GM12878 (cell line): Measurements from ENCODE around the gene RIMBP2. TPM values are rescaled to one million over a fixed set of nuclear protein-coding genes. Genes with fewer than 3 reads are reported as not detected.

ENCODE experiments used
- ATAC-seq: fragments of 200-7000 bp; cut with Tn5 transposase; 3 replicates; pipeline ENCODE4 v1.9.1; 2020; ENCODE audit warnings: mild to moderate bottlenecking, moderate library complexity
- BruUV-seq: library from RNA; stranded (reverse); fragments of 400-500 nt; replicated peaks from 2 replicates; lab custom pipeline; 2021; lab: Mats Ljungman, UMichigan
- CTCF ChIA-PET: fragments of 300-600 bp; sonication (Branson Sonifier 250); formaldehyde crosslinking; extraction: SDS; loops from one replicate; lab custom pipeline; 2021; ENCODE audit warnings: inconsistent platforms; lab: Yijun Ruan, JAX
- POLR2A ChIA-PET: fragments of 350-600 bp; formaldehyde crosslinking; extraction: SDS; loops from one replicate; lab custom pipeline; 2021; ENCODE audit warnings: inconsistent platforms; lab: Charles Lee
- RAD21 ChIA-PET: fragments of 300-600 bp; sonication (Branson Sonifier 250); formaldehyde crosslinking; loops from one replicate; lab custom pipeline; 2023; ENCODE audit warnings: antibody characterized with exemption; ENCODE audit not compliant: unreplicated experiment; lab: Charles Lee
- SMC1A ChIA-PET: fragments of 300-600 bp; sonication (Branson Sonifier 250); formaldehyde crosslinking; loops from one replicate; lab custom pipeline; 2023; ENCODE audit not compliant: unreplicated experiment, uncharacterized antibody; lab: Charles Lee
- DNase-seq: peaks from one replicate; pipeline ENCODE4 v3.0.0-alpha.2; 2011; ENCODE audit warnings: low read depth, low spot score
- FAIRE-seq: peaks from 3 replicates; lab custom pipeline; 2011; peaks lifted over from hg19 to GRCh38; lab: Jason Lieb, UNC
- H2AFZ ChIP-seq: 2 replicates; pipeline ENCODE4 v1.6.0; 2011; ENCODE audit warnings: low read depth, low read length, control low read depth; ENCODE audit not compliant: control insufficient read depth
- H3K27ac ChIP-seq: 2 replicates; pipeline ENCODE4 v1.5.1; 2011; ENCODE audit warnings: control low read depth; ENCODE audit not compliant: control insufficient read depth, insufficient read depth
- H3K27me3 ChIP-seq, 2 experiments: replicated peaks in 1 of 2; 2 replicates each; pipeline versions ENCODE4 v1.6.0 to v1.6.1; 2011; ENCODE audit warnings: low read length in 1 of 2; ENCODE audit not compliant: control insufficient read depth in 2 of 2, insufficient read depth in 2 of 2
- H3K36me3 ChIP-seq, 2 experiments: 2 replicates each; pipeline ENCODE4 v1.5.1; 2011; ENCODE audit warnings: low read length in 1 of 2; ENCODE audit not compliant: control insufficient read depth in 2 of 2, insufficient read depth in 2 of 2
- H3K4me1 ChIP-seq: 2 replicates; pipeline ENCODE4 v1.6.1; 2011; ENCODE audit warnings: mild to moderate bottlenecking, low read length, moderate library complexity, mixed read lengths; ENCODE audit not compliant: control insufficient read depth, insufficient read depth
- H3K4me2 ChIP-seq: 2 replicates; pipeline ENCODE4 v1.6.0; 2011; ENCODE audit warnings: control low read depth; ENCODE audit not compliant: control insufficient read depth, insufficient read depth
- H3K4me3 ChIP-seq: fragments of 200-600 bp; sonication (generic); 2 replicates; pipeline ENCODE4 v1.5.1; 2016
- H3K79me2 ChIP-seq: 2 replicates; pipeline ENCODE4 v1.6.0; 2011; ENCODE audit warnings: low read length; ENCODE audit not compliant: control insufficient read depth, insufficient read depth
- H3K9ac ChIP-seq: 2 replicates; pipeline ENCODE4 v1.8.0; 2011; ENCODE audit warnings: low read length, control low read depth, mixed read lengths; ENCODE audit not compliant: control insufficient read depth, insufficient read depth
- H3K9me3 ChIP-seq: replicated peaks from 3 replicates; pipeline ENCODE4 v1.5.1; 2011; ENCODE audit warnings: mild to moderate bottlenecking, low read length; ENCODE audit not compliant: control insufficient read depth, insufficient read depth
- H4K20me1 ChIP-seq: 2 replicates; pipeline ENCODE4 v1.6.0; 2011; ENCODE audit not compliant: control insufficient read depth, insufficient read depth
- ATF3 ChIP-seq: IDR thresholded peaks from 2 replicates; pipeline ENCODE4 v1.6.1; 2011; ENCODE audit warnings: low read depth, mild to moderate bottlenecking, low read length, moderate library complexity, borderline replicate concordance; ENCODE audit errors: extremely low read depth
- CBFB ChIP-seq: IDR thresholded peaks from 2 replicates; pipeline ENCODE4 v1.6.1; 2016; ENCODE audit warnings: antibody characterized with exemption, low read depth
- CEBPZ ChIP-seq: fragments of 150-350 bp; IDR thresholded peaks from 2 replicates; pipeline ENCODE4 v1.6.1; 2016; ENCODE audit warnings: low read depth, low read length
- CREB1 ChIP-seq: IDR thresholded peaks from 2 replicates; pipeline ENCODE4 v1.6.1; 2012; ENCODE audit warnings: low read depth, mild to moderate bottlenecking, inconsistent platforms
- EZH2 ChIP-seq: IDR thresholded peaks from 2 replicates; pipeline ENCODE4 v1.6.1; 2012; ENCODE audit warnings: low read depth, mild to moderate bottlenecking, control low read depth, inconsistent platforms, low read length, borderline replicate concordance; ENCODE audit not compliant: control insufficient read depth
- KDM1A ChIP-seq: fragments of 200-600 bp; sonication (generic); IDR thresholded peaks from 2 replicates; pipeline ENCODE4 v1.6.1; 2016; ENCODE audit warnings: borderline replicate concordance
- MAX ChIP-seq: IDR thresholded peaks from 2 replicates; pipeline ENCODE4 v1.6.1; 2012; ENCODE audit warnings: low read depth, low read length, improper control_type of control experiment
- MEF2A ChIP-seq: IDR thresholded peaks from 2 replicates; pipeline ENCODE4 v1.6.1; 2011; ENCODE audit warnings: low read depth, mild to moderate bottlenecking, low read length, moderate library complexity; ENCODE audit not compliant: insufficient read depth
- MEF2B ChIP-seq: fragments of 450-650 bp; IDR thresholded peaks from 2 replicates; pipeline ENCODE4 v1.6.1; 2018; ENCODE audit warnings: mild to moderate bottlenecking, moderate library complexity; ENCODE audit not compliant: partially characterized antibody, poor library complexity, severe bottlenecking
- NFYA ChIP-seq: IDR thresholded peaks from 2 replicates; pipeline ENCODE4 v1.6.1; 2011; ENCODE audit warnings: low read depth, mild to moderate bottlenecking, low read length, improper control_type of control experiment, borderline replicate concordance
- STAT1 ChIP-seq: fragments of 450-650 bp; conservative IDR thresholded peaks from 2 replicates; pipeline ENCODE4 v1.6.1; 2014; ENCODE audit warnings: antibody characterized with exemption, mild to moderate bottlenecking
- TAF1 ChIP-seq: IDR thresholded peaks from 2 replicates; pipeline ENCODE4 v1.6.1; 2011; ENCODE audit warnings: mild to moderate bottlenecking, low read depth, low read length, borderline replicate concordance
- TCF12 ChIP-seq: IDR thresholded peaks from 2 replicates; pipeline ENCODE4 v1.6.1; 2011; ENCODE audit warnings: low read depth, mild to moderate bottlenecking, low read length
- USF2 ChIP-seq: IDR thresholded peaks from 2 replicates; pipeline ENCODE4 v1.6.1; 2011; ENCODE audit warnings: low read depth, low read length, improper control_type of control experiment, borderline replicate concordance
- ZBTB11 ChIP-seq: fragments of 450-650 bp; formaldehyde crosslinking; IDR thresholded peaks from 2 replicates; pipeline ENCODE4 v1.5.0; 2022; ENCODE audit warnings: mild to moderate bottlenecking, missing genetic modification characterization
- WGBS: methylation state at CpG from one replicate; pipeline ENCODE4 v1.1.6; 2016; ENCODE audit warnings: low lambda C conversion rate; ENCODE audit not compliant: insufficient replicate concordance, insufficient coverage; ENCODE audit errors: missing lambda C conversion rate; 5-methylcytosine and 5-hydroxymethylcytosine counted together
- in situ Hi-C: fragments of 300-500 bp; cut with MboI; formaldehyde crosslinking; loops from 9 replicates; pipeline ENCODE4 v1.14.3; 2018; ENCODE audit warnings: mixed read lengths
- intact Hi-C: fragments of 100-400 bp; cut with micrococcal nuclease; formaldehyde crosslinking; loops from one replicate; pipeline ENCODE4 v1.14.2; 2022; ENCODE audit not compliant: unreplicated experiment
- polyA plus RNA-seq, 11 experiments: library from polyadenylated mRNA; depleted of rRNA in 4 of 11; unstranded in 6 of 11; stranded (reverse) in 5 of 11; fragments of >200 nt; fragmentation: Nextera tagmentation in 4 of 11; fragmentation: Illumina TruSeq in 1 of 11; extraction: Ambion mirVana in 4 of 11; extraction: Trizol in 1 of 11; gene quantifications; 1 replicate in 1 of 11; 2 replicates in 10 of 11; pipeline versions ENCODE4 v1.2.1 to v1.2.3, GENCODE V29; 2011 to 2016; ENCODE audit warnings: inconsistent platforms in 2 of 11, missing spikeins in 2 of 11, low read depth in 1 of 11
- total RNA-seq, 4 experiments: library from RNA; depleted of rRNA in 3 of 4; stranded (reverse); fragments of >200 nt in 3 of 4; fragmentation: Illumina TruSeq in 1 of 4; extraction: Trizol in 1 of 4; gene quantifications; 2 replicates each; pipeline versions ENCODE4 v1.2.1 to v1.2.3, GENCODE V29; 2013 to 2021

The RIMBP2 gene
- total and polyA plus RNA-seq, 10 of the 15 experiments (the other 5 are each of a cell fraction or from before 2014, with no cell fraction given): 0.04 to 2.9 (median 0.07) TPM; not detected in 1

- TF ChIP-seq CREB1 (no peak), STAT1 (no peak), MEF2A (no peak)
These were observed 296.0 kb downstream of the RIMBP2 start (continued) for GRCh38 chr12:130420071-130420470.

GRCh38 chr12:130419116-130419515, 297.0 kb downstream of the RIMBP2 start:
- no peak overlapping the region for H3K4me2 ChIP-seq
- H3K4me3 ChIP-seq: no peak overlapping the region
- RAD21 ChIA-PET: no interaction called here
- H3K27me3 ChIP-seq: no peaks in the 10 kb centered on the region
- no peak for FAIRE-seq
- 15% methylated on average over 6 of the region's 6 CpGs for WGBS
- no peaks in the 10 kb centered on the region for H3K36me3 ChIP-seq
- DNase-seq: no peak
- no peak overlapping the region for H2AFZ ChIP-seq
- H3K79me2 ChIP-seq: no peaks in the 10 kb centered on the region
- CTCF ChIA-PET: no interaction called here
- no peaks in the 10 kb centered on the region for H4K20me1 ChIP-seq
- H3K4me1 ChIP-seq: no peaks in the 10 kb centered on the region
- intact Hi-C loops: no loop called here
- no TSS peak for BruUV-seq
- no peak overlapping the region for H3K27ac ChIP-seq
- no peak for ATAC-seq
- H3K9ac ChIP-seq: no peak overlapping the region
- POLR2A ChIA-PET: no interaction called here
- in situ Hi-C loops: no loop called here
- no peaks in the 10 kb centered on the region; the same call in 2 of the 3 replicates for H3K9me3 ChIP-seq
- SMC1A ChIA-PET: no interaction called here
- TF ChIP-seq ATF3 (no peak), CEBPZ (no peak), MEF2B (no peak), KDM1A (no peak), TCF12 (no peak), NFYA (no peak), EZH2 (no peak), CBFB (no peak), USF2 (no peak), ZBTB11 (CRISPR knock-in tag) (no peak), MAX (no peak), TAF1 (no peak), STAT1 (no peak)
